ENCODE data around the gene CYGB. TPM values are rescaled to one million over a fixed set of nuclear protein-coding genes. Genes with fewer than 3 reads are reported as not detected.

The CYGB gene
- polyA plus RNA-seq, 1 donor (not counting 4 experiments of a cell fraction or from before 2014, with no cell fraction given): 10.3 TPM

DNA sequence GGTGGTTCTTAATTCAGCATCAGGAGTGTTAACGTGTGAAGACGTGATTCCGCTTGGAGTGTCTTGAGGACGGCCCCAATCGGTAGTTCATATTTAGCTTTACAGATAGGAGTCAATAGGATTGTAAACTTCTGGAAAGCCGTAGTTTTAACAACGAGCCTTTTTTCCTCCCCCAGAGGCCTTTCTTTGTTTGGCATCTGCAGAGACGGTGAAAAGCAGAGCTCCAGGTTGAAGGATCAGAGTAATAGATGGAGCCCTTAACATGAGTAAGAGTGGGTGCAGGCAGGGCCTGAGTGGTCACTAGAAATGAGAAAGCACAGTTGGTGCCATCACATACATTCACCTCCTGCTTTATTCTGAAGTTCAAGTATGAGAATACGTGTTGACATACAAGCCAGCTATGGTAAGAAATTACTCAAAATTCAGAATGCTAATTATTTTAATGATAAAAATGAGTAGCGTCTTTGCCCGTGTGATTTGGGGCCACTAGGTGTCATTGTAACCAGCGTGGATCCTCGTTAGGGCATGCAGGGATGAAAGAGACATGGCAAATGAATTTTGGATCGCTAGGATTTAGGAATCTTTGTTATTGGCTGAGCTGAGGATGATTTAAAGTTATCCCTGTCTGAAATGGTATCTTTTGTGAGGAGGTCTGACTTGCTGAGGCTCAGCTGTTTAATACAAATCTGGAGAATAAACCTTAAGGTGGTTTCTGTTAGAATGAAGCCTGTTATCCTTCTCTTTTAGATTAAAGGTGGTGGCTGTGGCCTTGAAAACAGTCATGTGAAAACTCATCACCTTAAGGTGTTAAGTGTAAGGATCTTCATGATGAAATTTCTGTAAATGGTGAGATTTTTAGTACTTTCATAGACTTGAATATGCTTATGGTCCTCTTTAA lies 20.9 kb upstream of the CYGB start:
- FAIRE-seq (no peak), DNase-seq (ENCODE audit: low read depth, low spot score) (no peak)
- peaks cover 4 to 27% of the 10 kb centered on the region in 2 experiments for H3K36me3 ChIP-seq (ENCODE audit: control insufficient read depth in 2 of 2, extremely low read depth in 1 of 2, insufficient read depth in 2 of 2, low read length in 2 of 2)
- peaks cover 24% of the 10 kb centered on the region for H4K20me1 ChIP-seq (ENCODE audit: control insufficient read depth, extremely low read depth, insufficient read depth, low read length)
- peaks cover 58% of the 10 kb centered on the region for H3K4me1 ChIP-seq (ENCODE audit: control insufficient read depth, extremely low read depth, insufficient read depth, low read length)
- TF ChIP-seq EZH2 (IDR thresholded peaks at IDR 0.05; ENCODE audit: low read length): no peak
- TF ChIP-seq, protein P1, sequence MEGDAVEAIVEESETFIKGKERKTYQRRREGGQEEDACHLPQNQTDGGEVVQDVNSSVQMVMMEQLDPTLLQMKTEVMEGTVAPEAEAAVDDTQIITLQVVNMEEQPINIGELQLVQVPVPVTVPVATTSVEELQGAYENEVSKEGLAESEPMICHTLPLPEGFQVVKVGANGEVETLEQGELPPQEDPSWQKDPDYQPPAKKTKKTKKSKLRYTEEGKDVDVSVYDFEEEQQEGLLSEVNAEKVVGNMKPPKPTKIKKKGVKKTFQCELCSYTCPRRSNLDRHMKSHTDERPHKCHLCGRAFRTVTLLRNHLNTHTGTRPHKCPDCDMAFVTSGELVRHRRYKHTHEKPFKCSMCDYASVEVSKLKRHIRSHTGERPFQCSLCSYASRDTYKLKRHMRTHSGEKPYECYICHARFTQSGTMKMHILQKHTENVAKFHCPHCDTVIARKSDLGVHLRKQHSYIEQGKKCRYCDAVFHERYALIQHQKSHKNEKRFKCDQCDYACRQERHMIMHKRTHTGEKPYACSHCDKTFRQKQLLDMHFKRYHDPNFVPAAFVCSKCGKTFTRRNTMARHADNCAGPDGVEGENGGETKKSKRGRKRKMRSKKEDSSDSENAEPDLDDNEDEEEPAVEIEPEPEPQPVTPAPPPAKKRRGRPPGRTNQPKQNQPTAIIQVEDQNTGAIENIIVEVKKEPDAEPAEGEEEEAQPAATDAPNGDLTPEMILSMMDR (optimal IDR thresholded peaks at IDR 0.05 in 1 of 3, IDR thresholded peaks at IDR 0.05 in 1 of 3, conservative IDR thresholded peaks at IDR 0.05 in 1 of 3; ENCODE audit: extremely low read depth in 1 of 3, insufficient read depth in 2 of 3, low read length in 3 of 3): peak; percentile 14 to 57 (median 43)
- H3K4me2 ChIP-seq (ENCODE audit: control insufficient read depth, extremely low read depth, insufficient read depth, low read depth, low read length): peak overlapping the region; percentile 94
- peaks cover 57% of the 10 kb centered on the region for H3K79me2 ChIP-seq (ENCODE audit: control insufficient read depth, insufficient read depth, low read length)
- peak overlapping the region; percentile 100 for H3K27ac ChIP-seq (ENCODE audit: control insufficient read depth, insufficient read depth, low read length)
- H3K4me3 ChIP-seq (ENCODE audit: control insufficient read depth in 2 of 3, extremely low read depth in 1 of 3, insufficient read depth in 2 of 3, low read depth in 1 of 3, low read length in 3 of 3): peak overlapping the region; percentile 97 to 100 (median 99)
- dilution Hi-C loops (cut with MboI; ENCODE audit: extremely low pct_ligation_motif_present, low sequenced_read_pairs): no loop called here
- H3K9me3 ChIP-seq (ENCODE audit: control insufficient read depth, low read depth, low read length): no peaks in the 10 kb centered on the region
- no peaks in the 10 kb centered on the region for H3K27me3 ChIP-seq (ENCODE audit: control insufficient read depth, extremely low read depth, insufficient read depth, low read length)
- H3K9ac ChIP-seq (ENCODE audit: control insufficient read depth, extremely low read depth, insufficient read depth, low read length): peak overlapping the region; percentile 100
- no peak overlapping the region for H2AFZ ChIP-seq (ENCODE audit: control insufficient read depth, low read length)
- H3K9me1 ChIP-seq (ENCODE audit: control insufficient read depth, extremely low read depth, insufficient read depth, low read length): peaks cover 4% of the 10 kb centered on the region

DNA sequence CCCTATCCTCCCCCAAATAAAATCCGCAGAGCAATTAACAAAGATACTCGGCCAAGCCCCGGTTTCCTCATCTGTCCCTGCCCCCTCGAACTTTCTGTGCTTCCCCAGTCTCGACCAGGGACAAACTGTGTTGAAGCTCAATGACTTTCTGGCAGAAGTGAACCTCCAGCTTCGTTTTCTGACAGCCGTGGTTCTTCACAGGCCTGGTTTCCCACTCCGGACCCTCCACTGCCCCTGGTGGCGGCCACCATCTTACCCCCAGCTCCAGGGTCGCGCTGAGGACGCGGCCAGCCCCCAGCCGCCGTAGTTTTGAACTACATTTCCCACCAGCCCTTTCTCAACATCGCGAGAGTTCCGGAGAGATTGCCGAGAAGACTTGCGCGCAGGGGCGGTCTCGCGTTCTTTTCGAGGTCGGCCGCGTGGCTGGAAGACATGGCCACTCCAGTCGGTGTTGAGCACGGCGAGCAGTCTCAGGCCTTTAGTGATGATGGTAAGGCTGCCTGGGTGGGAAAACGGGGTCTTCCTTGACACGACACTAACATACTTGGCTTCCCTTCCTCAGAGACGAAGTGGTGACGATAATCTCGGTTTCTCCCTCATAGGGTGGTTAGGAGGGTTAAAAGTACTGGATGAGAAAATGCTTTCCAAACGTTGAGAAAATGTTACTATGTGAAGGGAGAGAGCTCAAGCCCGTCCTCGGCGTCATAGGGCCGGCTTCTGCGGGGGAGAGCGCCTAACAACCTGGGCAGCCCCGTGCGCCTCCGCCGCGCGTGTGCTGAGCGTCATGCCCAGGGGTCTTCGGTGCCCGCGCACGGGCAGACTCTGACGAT lies 20.1 kb upstream of the CYGB start:
- dilution Hi-C loops (cut with MboI; ENCODE audit: extremely low pct_ligation_motif_present, low sequenced_read_pairs): no loop called here

More for the DNA sequence above, 20.1 kb upstream of the CYGB start:
- peaks cover 54% of the 10 kb centered on the region for H3K79me2 ChIP-seq (ENCODE audit: control insufficient read depth, insufficient read depth, low read length)
- peak overlapping the region; percentile 97 to 100 (median 99) for H3K4me3 ChIP-seq (ENCODE audit: control insufficient read depth in 2 of 3, extremely low read depth in 1 of 3, insufficient read depth in 2 of 3, low read depth in 1 of 3, low read length in 3 of 3)
- DNase-seq (ENCODE audit: low read depth, low spot score) (peak; percentile 92), FAIRE-seq (no peak)
- no peaks in the 10 kb centered on the region for H3K27me3 ChIP-seq (ENCODE audit: control insufficient read depth, extremely low read depth, insufficient read depth, low read length)
- peaks cover 4 to 27% of the 10 kb centered on the region in 2 experiments for H3K36me3 ChIP-seq (ENCODE audit: control insufficient read depth in 2 of 2, extremely low read depth in 1 of 2, insufficient read depth in 2 of 2, low read length in 2 of 2)
- peaks cover 49% of the 10 kb centered on the region for H3K4me1 ChIP-seq (ENCODE audit: control insufficient read depth, extremely low read depth, insufficient read depth, low read length)
- H3K4me2 ChIP-seq (ENCODE audit: control insufficient read depth, extremely low read depth, insufficient read depth, low read depth, low read length): peak overlapping the region; percentile 94
- no peaks in the 10 kb centered on the region for H3K9me3 ChIP-seq (ENCODE audit: control insufficient read depth, low read depth, low read length)
- peak overlapping the region; percentile 100 for H3K27ac ChIP-seq (ENCODE audit: control insufficient read depth, insufficient read depth, low read length)
- peaks cover 20% of the 10 kb centered on the region for H4K20me1 ChIP-seq (ENCODE audit: control insufficient read depth, extremely low read depth, insufficient read depth, low read length)
- TF ChIP-seq, protein P1 (optimal IDR thresholded peaks at IDR 0.05 in 1 of 3, IDR thresholded peaks at IDR 0.05 in 1 of 3, conservative IDR thresholded peaks at IDR 0.05 in 1 of 3; ENCODE audit: extremely low read depth in 1 of 3, insufficient read depth in 2 of 3, low read length in 3 of 3): peak; percentile 37 to 47 (median 43)
- no peak for TF ChIP-seq EZH2 (IDR thresholded peaks at IDR 0.05; ENCODE audit: low read length)
- peak overlapping the region; percentile 76 for H2AFZ ChIP-seq (ENCODE audit: control insufficient read depth, low read length)
- peaks cover 4% of the 10 kb centered on the region for H3K9me1 ChIP-seq (ENCODE audit: control insufficient read depth, extremely low read depth, insufficient read depth, low read length)
- peak overlapping the region; percentile 100 for H3K9ac ChIP-seq (ENCODE audit: control insufficient read depth, extremely low read depth, insufficient read depth, low read length)
